ENCODE measurements around the gene HLF.

Gene HLF

GRCh38 chr17:55296699-55297098 lies 31.9 kb downstream of the HLF start:
- H3K4me3 ChIP-seq (ENCODE audit: low read depth, low read length), result no peak overlapping the region
- TF ChIP-seq CTCF (IDR thresholded peaks at IDR 0.05; ENCODE audit: control insufficient read depth, extremely low read depth, insufficient read depth), result no peak
- DNase-seq (ENCODE audit: low read depth), result no peak

GRCh38 chr17:55298111-55298730 lies 33.5 kb downstream of the HLF start:
- no peak overlapping the region for H3K4me3 ChIP-seq (ENCODE audit: low read depth, low read length)
- no peak for DNase-seq (ENCODE audit: low read depth)
- no peak for TF ChIP-seq CTCF (IDR thresholded peaks at IDR 0.05; ENCODE audit: control insufficient read depth, extremely low read depth, insufficient read depth)

- H3K4me3 ChIP-seq (ENCODE audit: low read depth, low read length), result no peak overlapping the region
- no peak for DNase-seq (ENCODE audit: low read depth)
- TF ChIP-seq CTCF (IDR thresholded peaks at IDR 0.05; ENCODE audit: control insufficient read depth, extremely low read depth, insufficient read depth), result no peak
Observed at GRCh38 chr17:55299162-55299838, 34.5 kb downstream of the HLF start.

GRCh38 chr17:55299890-55300289 lies 35.1 kb downstream of the HLF start:
- no peak for DNase-seq (ENCODE audit: low read depth)
- TF ChIP-seq CTCF (IDR thresholded peaks at IDR 0.05; ENCODE audit: control insufficient read depth, extremely low read depth, insufficient read depth), result no peak
- H3K4me3 ChIP-seq (ENCODE audit: low read depth, low read length), result no peak overlapping the region

- TF ChIP-seq CTCF (IDR thresholded peaks at IDR 0.05; ENCODE audit: control insufficient read depth, extremely low read depth, insufficient read depth), result no peak
- DNase-seq (ENCODE audit: low read depth), result no peak
- H3K4me3 ChIP-seq (ENCODE audit: low read depth, low read length), result no peak overlapping the region
Observed at GRCh38 chr17:55300479-55301290, 35.9 kb downstream of the HLF start.

- DNase-seq (ENCODE audit: low read depth), result no peak
- H3K4me3 ChIP-seq (ENCODE audit: low read depth, low read length), result no peak overlapping the region
- no peak for TF ChIP-seq CTCF (IDR thresholded peaks at IDR 0.05; ENCODE audit: control insufficient read depth, extremely low read depth, insufficient read depth)
Observed at GRCh38 chr17:55301521-55302406, 37.0 kb downstream of the HLF start.
